ENCODE data around the gene DYNC1I1.

GRCh38 chr7:95766657-95767056, 5.7 kb upstream of the DYNC1I1 start:
- TF ChIP-seq, protein P1, sequence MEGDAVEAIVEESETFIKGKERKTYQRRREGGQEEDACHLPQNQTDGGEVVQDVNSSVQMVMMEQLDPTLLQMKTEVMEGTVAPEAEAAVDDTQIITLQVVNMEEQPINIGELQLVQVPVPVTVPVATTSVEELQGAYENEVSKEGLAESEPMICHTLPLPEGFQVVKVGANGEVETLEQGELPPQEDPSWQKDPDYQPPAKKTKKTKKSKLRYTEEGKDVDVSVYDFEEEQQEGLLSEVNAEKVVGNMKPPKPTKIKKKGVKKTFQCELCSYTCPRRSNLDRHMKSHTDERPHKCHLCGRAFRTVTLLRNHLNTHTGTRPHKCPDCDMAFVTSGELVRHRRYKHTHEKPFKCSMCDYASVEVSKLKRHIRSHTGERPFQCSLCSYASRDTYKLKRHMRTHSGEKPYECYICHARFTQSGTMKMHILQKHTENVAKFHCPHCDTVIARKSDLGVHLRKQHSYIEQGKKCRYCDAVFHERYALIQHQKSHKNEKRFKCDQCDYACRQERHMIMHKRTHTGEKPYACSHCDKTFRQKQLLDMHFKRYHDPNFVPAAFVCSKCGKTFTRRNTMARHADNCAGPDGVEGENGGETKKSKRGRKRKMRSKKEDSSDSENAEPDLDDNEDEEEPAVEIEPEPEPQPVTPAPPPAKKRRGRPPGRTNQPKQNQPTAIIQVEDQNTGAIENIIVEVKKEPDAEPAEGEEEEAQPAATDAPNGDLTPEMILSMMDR (conservative IDR thresholded peaks at IDR 0.05 in 1 of 2, IDR thresholded peaks at IDR 0.05 in 1 of 2; ENCODE audit: extremely low read depth in 1 of 2, insufficient read depth in 1 of 2, low read depth in 1 of 2, low read length in 2 of 2) = no peak
- no peak for TF ChIP-seq EZH2 (IDR thresholded peaks at IDR 0.05; ENCODE audit: borderline replicate concordance, low read length)

Data from mammary epithelial cell (primary cell).